NCI-H2171 treated with DMSO at 0.1 percent for 48 hours (cell line): Measurements from ENCODE around the gene HOXD4.

Experiments used
- DNase-seq: peaks from one replicate; lab custom pipeline; 2025; lab: John Stamatoyannopoulos, UW

The HOXD4 gene

DNA sequence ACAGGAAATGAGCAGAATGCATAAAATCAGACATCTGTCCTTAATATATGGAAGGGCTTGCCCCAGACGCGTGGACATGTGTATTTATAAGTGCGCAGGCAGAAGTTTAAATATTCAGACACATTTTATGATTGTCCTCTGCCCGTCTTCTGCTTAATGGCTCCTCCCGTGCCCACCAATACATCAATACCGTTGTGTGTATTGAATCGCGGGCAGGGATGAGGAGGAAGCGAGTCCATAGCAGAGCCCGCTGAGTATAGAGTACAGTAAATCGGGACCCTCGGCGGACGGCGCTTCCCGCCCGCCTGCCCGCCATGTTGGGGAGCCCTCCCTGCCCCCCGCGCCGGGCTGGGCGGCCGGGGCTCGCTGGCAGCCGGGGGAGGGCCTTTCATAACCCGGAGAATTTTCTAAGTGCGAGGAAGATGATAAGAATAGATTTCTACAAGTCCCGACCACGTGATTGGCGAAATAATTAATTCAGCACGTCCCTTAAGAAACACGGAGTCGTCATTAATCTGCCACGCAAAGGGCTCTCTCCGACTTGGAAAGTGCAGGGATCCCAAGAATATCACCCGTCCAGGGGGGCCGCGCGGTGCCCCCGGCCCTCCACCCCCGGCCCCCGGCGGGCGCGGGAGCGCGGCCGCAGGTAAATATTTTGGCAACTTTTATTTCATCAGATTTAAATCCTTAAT lies 5.6 kb downstream of the HOXD4 start, which contains the start of gene HOXD3:
HOXD3 (plus strand) TSS at position 501 of the 692 bp plus-strand sequence. CDS start 11,808 bp downstream, outside the sequence.
- no peak for DNase-seq

DNA sequence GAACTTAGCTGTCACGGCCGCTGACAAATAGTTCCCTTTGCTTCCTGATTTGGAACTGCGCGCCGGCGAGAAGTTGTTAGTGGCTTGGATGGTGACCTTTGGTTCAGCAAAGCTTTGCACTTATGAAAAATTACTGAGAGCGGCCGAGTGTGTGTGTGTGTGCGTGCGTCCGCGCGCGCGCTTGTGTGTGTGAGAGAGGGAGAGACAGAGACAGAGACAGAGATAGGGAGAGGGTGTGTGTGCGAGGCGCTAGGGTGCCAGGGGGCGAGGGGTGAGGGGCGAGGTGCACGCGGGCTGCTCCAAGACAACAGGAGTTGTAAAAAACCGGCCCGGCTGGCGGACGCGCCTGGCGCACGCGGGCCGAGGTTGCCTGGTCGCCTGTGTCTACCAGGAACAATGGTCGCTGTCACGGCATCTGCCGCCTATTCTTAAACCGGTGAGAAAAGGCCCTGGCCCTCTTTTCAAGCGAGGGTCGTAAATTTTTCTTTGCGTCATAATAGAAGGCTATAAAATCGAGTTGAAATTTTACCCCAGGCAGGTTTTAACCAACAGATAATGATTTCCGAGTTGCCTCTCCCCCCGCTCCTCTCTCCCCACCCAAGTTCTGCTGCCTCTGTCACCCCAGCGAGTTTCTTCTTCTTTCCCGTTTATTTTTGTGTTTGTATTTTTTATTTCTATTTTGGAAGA lies 6.3 kb downstream of the HOXD4 start:
- DNase-seq: peak; percentile 63

DNA sequence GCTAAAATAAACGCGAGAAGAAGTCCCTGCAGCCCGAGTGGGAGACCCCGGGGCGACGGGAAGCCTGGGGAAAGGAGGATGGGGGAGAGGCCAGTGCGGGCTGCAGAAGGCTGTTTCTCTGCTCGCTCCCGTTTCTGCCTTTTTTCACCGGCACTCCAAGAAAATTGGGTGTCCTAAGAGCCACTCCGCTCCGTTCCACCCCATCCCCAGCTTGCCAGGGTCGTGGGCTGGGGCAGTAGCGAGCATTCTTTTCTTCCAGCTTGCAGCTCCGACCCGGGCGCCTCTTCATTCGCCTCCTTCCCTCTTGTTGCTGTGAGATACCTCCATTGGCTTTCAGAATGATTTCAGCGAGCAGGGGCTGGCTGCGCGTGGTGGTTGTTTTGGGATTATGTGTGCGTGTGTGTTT lies 6.8 kb downstream of the HOXD4 start:
- DNase-seq: peak; percentile 63

DNA sequence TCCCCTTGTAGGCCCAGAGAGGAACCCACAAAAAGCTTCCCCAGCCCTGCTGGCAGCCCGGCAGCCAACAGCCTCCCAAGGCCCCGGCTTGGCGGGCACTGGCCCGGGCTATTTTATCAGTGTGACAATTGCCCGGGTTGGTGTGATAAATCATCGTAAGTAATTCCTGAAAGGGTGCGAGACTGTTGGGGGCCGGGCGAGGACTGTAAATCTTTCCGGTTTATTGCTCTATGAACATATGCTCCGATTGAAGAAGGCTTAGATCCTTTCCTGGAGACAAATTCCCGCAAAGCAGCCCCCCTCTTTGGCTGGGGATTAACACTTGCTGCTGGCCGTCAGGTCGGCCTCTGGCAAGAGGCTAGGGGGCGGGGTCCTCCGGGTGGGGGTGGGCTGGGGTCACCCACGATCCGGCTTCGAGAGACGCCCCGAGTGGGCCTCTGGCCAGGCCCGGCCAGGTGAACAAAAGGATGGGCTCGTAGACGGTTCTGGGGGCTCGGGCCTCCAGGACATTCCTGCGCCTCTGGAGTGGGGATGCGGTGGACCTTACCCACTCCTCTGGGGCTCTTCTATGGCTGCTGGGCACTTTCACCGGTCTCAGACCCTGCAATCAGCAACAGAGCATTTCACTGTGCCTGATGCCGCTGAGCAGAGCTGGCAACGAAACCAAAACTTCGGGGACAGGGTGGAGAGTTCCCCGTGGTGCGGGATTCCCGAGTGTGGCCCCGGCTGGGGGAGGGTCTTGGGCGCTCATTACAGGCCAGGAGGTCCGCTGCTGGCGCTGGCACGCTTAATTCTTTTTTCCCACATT lies 7.7 kb downstream of the HOXD4 start:
- no peak for DNase-seq

DNA sequence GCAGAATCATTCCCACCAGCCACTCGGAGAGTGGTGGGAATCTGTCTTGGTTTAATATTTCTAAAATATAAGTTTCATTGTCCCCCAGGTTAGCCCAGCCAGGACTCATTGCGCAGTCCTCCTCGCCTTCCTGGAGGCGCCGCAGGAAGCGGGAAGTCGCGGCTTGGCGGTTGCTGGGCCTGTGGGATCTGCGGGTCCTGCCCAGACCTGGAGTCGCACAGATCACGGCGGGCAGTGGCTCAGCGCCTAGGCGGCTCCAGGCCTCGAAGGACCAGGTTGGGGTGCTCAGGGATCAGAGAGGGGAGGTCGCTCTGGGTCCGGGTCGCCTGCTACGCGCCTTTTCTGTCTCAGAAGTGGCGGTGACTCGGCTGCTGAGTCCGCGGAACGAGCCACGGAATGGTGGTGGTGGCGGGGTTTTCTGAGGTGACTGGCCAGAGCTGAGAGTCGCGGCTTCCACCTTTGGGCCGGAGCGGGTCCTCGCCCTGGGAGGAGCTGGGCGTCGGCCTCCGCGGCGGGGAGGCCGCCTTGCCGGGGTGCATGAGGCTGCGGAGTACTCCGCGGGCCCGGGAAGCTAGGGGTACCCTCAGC lies 8.4 kb downstream of the HOXD4 start:
- DNase-seq: no peak

DNA sequence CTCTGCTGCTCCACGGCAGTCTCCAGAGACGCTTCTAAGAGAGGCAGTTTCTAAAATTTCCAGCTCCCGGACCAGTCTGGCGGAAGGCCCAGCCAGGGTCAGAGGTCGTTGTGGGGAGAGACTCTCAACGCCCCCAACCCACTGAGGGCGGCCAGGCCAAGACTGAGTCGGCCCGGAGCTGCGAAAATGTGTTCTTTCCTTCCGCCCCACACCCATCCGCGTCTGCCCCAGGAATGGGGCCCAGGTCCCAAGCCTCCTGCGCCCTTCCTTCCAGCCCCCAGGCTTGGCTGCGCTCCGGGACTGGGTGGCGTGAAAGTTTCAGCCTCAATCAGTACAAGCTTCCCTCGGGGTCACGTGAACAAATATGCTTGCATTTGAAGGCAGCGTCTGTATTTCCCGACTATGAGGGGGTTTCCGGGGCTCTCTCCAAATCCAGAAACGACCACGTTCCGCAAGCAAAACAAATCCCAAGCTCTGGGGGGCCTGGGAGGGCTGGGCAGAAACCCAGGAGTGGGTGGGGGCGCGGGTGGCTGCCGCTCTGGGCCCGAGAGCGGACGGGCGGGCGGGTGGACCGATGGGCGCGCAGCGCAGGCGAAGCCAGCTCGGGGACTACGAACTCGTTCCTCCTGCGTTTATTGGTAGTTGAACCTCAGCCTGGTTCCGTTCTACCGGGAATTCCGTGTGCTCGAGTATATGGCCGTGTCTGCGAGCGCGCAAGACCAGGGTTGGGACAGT lies 9.1 kb downstream of the HOXD4 start:
- no peak for DNase-seq

DNA sequence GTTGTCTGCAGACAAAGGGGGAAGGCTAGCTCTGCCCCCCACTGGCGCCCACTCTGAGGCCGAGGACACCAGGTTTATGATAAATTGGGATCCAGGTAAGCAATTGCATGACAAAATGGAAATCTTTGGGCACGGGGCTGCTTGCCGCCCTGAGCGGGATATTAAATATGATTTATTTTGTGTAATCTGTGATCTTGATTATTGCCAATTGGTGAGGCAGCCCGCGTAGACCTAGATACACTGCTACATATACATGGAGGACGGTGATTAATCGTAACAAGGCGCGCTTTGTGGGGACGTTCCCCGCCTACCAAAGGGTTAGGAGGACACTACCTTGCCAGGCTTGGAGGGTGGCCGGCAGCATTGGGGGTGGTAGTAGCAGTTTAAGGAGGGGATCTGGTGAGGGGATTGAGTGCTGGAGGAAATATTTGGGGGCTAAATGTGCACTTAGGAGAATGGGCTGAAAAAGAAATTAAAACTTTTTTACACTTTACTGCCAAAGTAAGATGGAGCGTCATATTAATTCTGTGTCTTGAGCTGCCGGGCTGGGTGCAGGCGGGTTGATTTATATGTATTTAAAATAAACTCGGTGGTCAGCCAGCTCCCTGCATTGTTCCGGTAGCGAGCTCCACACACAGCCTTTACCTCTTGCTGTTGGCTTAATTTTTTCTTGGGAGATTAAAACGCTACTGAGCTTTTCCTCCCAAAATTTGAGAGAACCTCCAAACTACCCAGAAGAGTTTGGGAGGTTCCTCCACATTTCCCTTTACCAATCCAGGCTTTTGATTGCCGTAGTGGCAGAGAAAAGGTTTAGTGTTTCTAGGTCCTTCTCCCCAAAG lies 9.9 kb downstream of the HOXD4 start:
- no peak for DNase-seq

DNA sequence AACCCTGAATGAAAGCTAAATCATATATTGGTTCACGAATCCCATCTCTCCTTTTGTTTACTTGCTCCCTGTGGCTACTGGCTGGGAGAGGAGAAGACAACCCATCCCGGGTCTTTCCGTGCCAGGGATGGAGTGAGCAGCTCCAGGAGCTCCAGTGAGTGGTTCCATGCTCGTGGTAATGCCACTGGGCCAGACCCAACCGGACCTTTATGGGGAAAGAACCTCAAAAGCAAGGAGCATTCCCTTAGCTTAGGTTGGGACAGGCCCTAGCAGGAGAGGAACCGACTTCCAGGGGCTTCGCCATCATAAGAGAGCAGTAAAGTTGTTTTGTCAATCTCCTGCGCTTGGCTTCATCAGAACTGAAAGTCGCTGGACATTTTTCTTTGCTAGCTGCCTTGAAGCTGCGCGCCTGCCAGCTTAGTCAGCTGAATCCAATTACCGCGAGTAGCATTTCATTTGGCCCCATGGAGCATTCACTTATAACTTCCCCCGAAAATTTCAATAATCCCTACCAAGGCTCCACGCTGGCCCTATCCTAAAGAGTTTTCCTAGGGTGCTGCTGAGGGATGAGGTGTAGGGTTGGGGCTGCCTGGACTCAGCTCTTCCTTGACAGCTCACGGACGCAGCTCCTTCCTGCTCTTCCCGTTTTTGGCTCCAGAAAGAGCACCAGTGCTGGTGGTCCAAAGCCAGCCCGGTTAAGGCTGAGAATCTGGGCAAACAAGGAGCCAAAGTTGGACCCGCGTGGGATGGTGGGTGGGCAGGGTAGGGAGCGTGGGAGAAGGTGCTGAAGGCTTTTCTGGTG lies 10.7 kb downstream of the HOXD4 start:
- no peak for DNase-seq

DNA sequence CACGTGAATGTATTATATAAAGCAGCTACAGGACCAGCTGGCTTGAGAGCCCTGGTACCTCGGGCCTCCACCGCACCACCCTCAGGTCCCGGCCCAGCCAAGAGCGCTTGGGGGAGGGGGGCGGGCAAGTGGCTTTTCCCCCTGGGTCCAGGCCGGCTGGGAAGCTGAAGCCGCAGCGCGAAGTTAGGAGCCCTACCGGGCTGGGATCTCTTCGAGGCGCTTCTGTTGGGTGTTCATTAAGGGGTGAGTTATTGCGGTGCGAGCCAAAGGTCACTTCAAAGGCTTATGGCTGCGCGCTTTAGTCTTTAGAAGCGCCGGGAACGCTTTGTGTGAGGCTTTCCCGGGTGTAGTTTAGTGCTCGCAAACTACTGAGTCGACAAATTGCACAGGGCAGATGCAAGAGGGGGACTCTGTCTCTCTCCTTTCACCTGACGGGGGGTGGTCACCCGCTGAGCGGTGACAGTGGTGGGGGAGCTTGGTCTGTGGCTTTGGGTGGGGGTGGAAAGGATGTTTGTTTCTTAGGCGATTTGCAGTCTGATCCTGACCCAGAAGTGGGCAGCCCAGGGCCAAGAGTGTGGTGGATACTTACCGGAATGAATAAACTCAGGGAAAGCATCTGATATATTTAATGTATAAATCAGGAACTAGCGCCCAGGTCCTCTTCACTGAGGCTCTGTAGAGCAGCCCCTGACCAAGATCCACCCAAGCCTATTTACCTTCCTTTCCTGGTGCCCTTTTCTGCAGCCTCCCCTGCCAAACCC lies 11.7 kb downstream of the HOXD4 start:
- DNase-seq: no peak

DNA sequence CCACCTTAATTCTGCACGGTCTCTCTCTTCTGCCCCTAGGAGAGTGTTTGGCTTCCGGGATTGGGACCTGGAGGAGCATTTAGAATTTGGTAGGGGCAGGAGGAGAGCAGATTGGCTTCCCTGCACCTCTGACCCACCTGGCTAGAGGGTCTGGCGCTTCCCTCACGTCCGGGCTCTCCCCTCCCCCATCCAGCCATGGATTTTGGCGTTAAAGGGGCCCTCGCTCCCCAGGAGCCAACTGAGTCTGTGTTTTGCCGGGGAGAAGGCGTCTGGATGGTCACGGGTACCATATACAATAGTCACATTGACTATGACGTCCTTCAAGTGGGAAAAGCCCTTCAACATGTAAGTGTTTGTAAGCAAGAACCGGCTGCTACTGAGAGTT lies 12.3 kb downstream of the HOXD4 start:
- no peak for DNase-seq

DNA sequence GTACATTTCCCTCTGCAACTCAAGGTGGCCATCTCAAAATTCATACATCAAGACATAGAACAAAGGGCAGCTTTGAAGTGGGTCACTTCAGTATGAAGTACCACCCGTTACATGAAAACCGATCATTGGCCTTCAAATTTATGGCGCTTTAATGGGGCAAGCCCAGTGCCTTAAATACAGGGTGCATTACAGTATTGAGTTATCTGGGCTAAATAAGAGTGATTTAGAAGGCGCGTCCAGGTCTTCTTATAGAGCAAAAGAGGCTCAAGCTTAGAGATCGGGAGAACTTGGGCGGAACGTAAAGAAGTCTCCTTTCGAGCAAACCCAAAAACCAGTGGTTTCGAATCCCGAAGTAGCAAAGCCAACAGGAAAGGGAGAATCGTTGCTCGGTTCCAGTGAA lies 12.9 kb downstream of the HOXD4 start:
- no peak for DNase-seq

DNA sequence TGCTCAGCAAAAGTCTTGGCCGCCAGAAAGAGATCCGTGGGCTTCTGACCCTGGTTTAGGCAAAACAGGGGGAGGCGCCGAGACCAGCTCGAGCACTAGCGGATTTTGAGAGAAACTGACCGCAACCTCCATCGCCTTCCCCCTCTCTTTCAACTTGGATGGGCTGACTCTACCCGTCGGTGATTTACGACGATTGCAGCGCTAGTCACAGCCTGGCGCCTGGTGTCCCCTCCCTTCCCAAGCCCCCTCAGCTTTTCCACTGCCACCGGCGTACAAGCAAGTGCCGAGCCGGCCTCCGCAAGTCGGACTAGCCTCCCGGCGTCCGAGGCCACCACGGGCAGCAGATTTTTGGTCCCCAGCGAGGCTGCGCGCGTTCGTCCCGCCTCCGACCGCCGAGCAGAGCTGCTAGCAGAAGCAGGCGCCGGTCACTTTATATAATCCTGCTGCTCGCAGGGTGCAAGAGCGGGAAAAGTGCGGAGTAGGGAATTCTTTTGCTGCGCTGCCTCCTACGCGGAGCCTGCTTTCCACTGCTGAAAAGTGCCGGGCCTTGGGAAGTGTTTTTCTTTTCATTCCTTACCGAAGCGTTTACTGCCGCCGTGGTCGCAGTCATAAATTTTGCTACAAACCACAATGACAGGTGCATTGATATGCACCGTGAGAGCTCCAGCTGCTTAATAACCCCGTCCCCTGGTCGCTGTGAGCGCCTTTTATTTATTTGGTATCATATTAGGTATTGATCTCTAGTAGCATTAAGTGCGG lies 13.4 kb downstream of the HOXD4 start:
- DNase-seq: no peak

DNA sequence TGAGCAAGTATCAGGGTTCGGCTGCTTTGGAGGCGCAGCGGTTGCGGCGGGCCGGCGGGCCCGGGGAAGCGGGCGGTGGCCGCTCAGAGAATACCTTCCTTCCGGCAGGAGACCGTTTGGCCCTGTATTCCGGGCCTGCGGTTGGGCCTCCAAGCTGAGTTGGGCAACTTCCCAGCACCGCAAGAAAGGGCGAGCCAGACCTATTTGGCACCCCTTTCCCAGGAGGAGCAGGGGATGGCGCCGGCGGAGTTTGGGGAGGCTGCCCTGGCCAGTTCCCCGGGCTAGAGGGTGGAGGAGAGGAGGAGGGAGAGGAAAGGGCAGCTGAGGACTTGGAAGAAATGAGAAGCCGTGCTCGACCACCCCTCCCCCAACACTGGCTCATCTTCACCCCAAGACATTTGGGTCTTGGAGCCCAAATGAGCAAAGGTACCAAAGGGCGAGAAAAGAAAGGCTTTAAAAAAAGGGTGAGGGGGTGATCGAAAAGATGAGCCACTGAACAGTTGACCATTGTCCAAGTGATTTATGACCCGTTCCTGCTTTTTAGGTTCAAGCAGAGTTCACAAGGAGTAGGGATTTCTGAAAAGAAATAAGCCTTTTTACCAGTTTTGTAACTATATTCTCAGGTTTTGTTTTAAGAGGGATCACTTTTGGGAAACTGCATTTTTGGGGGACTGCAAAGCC lies 14.2 kb downstream of the HOXD4 start:
- DNase-seq: no peak

DNA sequence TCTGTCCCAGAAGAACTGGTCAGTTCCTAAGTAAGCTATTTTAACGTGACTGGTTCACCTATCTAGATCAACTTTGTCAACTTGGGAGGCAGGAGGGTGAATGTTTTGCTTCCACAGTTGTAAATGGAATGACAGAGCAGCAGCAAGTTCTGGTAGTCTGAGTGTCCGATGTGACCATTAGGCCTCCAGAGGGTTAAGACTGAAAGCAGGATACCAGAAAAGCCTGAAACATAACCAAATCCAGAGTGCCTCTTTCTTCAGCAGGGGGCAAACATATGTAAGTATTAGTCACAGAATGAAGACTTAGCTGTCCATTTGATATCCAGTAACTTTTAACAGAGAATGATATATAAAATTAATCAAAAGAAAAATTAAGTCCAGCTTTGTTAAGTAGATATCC lies 14.9 kb downstream of the HOXD4 start:
- no peak for DNase-seq

DNA sequence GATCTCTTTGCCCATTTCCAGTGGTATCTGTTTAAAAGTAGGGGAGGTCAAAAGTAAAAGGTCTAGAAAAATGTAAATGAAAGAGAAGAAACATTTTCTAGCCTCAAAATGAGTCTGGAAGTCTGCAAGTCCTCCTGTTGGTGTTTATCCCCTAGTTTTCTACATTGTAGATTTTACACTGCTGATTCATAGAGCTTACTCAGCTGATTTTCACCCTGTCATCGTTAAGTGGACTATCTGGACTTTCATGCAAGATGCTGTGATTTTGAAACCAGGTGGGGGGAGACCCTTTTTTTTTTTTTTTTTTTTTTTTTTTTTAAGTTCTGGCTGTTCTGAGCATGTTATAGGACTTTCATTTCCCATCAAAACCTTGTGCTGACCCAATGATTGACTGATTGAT lies 16.0 kb downstream of the HOXD4 start:
- DNase-seq: no peak

DNA sequence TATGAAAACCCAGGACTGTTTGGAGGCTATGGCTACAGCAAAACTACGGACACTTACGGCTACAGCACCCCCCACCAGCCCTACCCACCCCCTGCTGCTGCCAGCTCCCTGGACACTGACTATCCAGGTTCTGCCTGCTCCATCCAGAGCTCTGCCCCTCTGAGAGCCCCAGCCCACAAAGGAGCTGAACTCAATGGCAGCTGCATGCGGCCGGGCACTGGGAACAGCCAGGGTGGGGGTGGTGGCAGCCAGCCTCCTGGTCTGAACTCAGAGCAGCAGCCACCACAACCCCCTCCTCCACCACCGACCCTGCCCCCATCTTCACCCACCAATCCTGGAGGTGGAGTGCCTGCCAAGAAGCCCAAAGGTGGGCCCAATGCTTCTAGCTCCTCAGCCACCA lies 17.8 kb downstream of the HOXD4 start:
- no peak for DNase-seq

DNA sequence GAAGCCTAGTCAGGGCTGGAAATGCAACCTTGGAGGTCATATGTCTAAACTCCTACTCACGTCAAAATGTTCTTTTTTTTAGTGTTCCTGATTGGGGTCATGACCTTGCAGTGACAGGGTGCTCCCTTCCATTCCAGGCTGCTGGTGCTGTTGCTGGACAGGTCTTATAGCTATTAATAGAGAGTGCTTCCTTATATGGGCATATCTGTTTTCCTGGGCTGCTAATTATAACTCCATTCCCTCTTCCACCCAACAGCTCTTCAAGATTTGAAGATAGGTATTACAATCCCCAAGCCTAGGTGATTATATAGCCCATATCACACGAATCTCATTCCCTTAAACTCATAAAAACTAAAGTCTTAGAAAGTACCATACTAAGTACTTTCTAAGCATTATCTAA lies 18.4 kb downstream of the HOXD4 start:
- no peak for DNase-seq
